ENCODE measurements around the gene MYO1D. TPM values are rescaled to one million over a fixed set of nuclear protein-coding genes. Genes with fewer than 3 reads are reported as not detected.

MYO1D gene
- total RNA-seq, 1 donor from 2014 or later: 18.0 TPM

- Mint-ChIP-seq H3K27me3 (ENCODE audit: low read depth, unreplicated experiment) (no peaks in the 10 kb centered on the region), H3K27ac (ENCODE audit: unreplicated experiment) (no peak overlapping the region), H3K4me3 (ENCODE audit: unreplicated experiment) (no peak overlapping the region), H3K36me3 (ENCODE audit: low read depth, unreplicated experiment) (peaks cover 2% of the 10 kb centered on the region), H3K4me1 (ENCODE audit: low read depth, unreplicated experiment) (peaks cover 5% of the 10 kb centered on the region), H3K9me3 (ENCODE audit: unreplicated experiment) (no peaks in the 10 kb centered on the region)
- no peaks in the 10 kb centered on the region for H3K36me3 ChIP-seq (ENCODE audit: insufficient read depth, low read length)
- H3K4me1 ChIP-seq (ENCODE audit: insufficient read depth, low read length): peaks cover 10% of the 10 kb centered on the region
- H3K27ac ChIP-seq (ENCODE audit: low read depth, low read length): no peak overlapping the region
- H2AFZ ChIP-seq (ENCODE audit: low read depth, low read length): peak overlapping the region; percentile 1
- DNase-seq (ENCODE audit: low read depth) (peak; percentile 52), FAIRE-seq (peak; percentile 76)
- no peak overlapping the region for H3K4me3 ChIP-seq (ENCODE audit: insufficient read depth, low read depth, low read length)
- TF ChIP-seq EZH2 (IDR thresholded peaks at IDR 0.05; ENCODE audit: insufficient read depth, low read length): no peak
- TF ChIP-seq CTCF (IDR thresholded peaks at IDR 0.05; ENCODE audit: insufficient read depth, low read depth, low read length): no peak
- H4K20me1 ChIP-seq (ENCODE audit: insufficient read depth, low read length): no peaks in the 10 kb centered on the region
- peak overlapping the region; percentile 71 for H3K4me2 ChIP-seq (ENCODE audit: low read length)
- H3K27me3 ChIP-seq (ENCODE audit: insufficient read depth, low read length): peaks cover 3% of the 10 kb centered on the region
- H3K79me2 ChIP-seq (ENCODE audit: insufficient read depth, low read length): no peaks in the 10 kb centered on the region
- no peaks in the 10 kb centered on the region for H3K9me3 ChIP-seq (ENCODE audit: insufficient read depth, low read depth, low read length)
- H3K9ac ChIP-seq (ENCODE audit: low read length): peak overlapping the region; percentile 2
Observed at GRCh38 chr17:32627239-32627996, 249.5 kb downstream of the MYO1D start.

DNA sequence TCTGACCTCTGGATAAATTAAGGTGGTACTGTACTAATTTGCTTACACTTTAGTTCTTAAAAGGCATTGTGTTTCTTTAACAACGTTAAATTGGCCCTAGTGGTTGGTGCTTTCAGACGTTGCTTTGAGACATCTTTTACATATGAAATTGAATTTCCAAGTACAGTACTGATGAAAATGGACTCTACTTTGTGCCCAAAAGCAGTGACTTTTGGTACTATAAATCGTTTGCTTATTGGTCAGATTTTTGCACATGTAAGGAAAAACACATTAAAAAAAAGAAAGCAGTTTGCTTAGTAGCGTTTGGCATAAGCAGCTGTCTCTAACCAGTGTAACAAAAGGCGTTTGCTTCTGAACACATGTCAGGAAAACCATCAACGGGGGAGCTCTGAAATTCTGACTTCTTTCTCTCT is 250.5 kb downstream of the MYO1D start:
- H3K27me3 ChIP-seq (ENCODE audit: insufficient read depth, low read length): peaks cover 3% of the 10 kb centered on the region
- Mint-ChIP-seq H3K4me1 (ENCODE audit: low read depth, unreplicated experiment) (peaks cover 5% of the 10 kb centered on the region), H3K27me3 (ENCODE audit: low read depth, unreplicated experiment) (no peaks in the 10 kb centered on the region), H3K36me3 (ENCODE audit: low read depth, unreplicated experiment) (peaks cover 2% of the 10 kb centered on the region), H3K9me3 (ENCODE audit: unreplicated experiment) (no peaks in the 10 kb centered on the region), H3K27ac (ENCODE audit: unreplicated experiment) (no peak overlapping the region), H3K4me3 (ENCODE audit: unreplicated experiment) (no peak overlapping the region)
- H3K4me1 ChIP-seq (ENCODE audit: insufficient read depth, low read length): peaks cover 10% of the 10 kb centered on the region
- H3K36me3 ChIP-seq (ENCODE audit: insufficient read depth, low read length): no peaks in the 10 kb centered on the region
- no peaks in the 10 kb centered on the region for H3K9me3 ChIP-seq (ENCODE audit: insufficient read depth, low read depth, low read length)
- H3K27ac ChIP-seq (ENCODE audit: low read depth, low read length): no peak overlapping the region
- TF ChIP-seq CTCF (IDR thresholded peaks at IDR 0.05; ENCODE audit: insufficient read depth, low read depth, low read length): no peak
- TF ChIP-seq EZH2 (IDR thresholded peaks at IDR 0.05; ENCODE audit: insufficient read depth, low read length): no peak
- FAIRE-seq (no peak), DNase-seq (ENCODE audit: low read depth) (no peak)
- no peak overlapping the region for H3K9ac ChIP-seq (ENCODE audit: low read length)
- H2AFZ ChIP-seq (ENCODE audit: low read depth, low read length): no peak overlapping the region
- H3K4me2 ChIP-seq (ENCODE audit: low read length): no peak overlapping the region
- H4K20me1 ChIP-seq (ENCODE audit: insufficient read depth, low read length): no peaks in the 10 kb centered on the region
- H3K4me3 ChIP-seq (ENCODE audit: insufficient read depth, low read depth, low read length): no peak overlapping the region
- no peaks in the 10 kb centered on the region for H3K79me2 ChIP-seq (ENCODE audit: insufficient read depth, low read length)

DNA sequence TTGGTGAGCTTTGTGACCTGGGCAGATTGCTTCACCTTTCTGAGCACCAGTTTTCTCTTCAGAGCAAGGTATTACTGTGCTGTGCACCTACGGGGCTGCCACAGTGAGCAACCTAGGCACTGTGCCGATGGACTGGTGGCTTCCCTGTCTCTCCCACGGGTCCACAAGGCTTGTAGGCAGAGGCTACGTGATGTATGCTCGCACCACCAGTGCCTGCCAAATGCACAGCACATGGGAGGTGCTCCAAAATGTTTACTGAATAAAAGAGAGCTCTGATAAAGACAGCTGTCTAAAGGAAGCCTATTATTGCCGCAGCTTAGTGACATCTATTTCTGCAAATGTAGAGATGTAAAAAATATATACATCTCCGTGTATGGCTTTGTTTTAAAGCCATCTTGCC is 251.0 kb downstream of the MYO1D start:
- TF ChIP-seq CTCF (IDR thresholded peaks at IDR 0.05; ENCODE audit: insufficient read depth, low read depth, low read length) (no peak), EZH2 (IDR thresholded peaks at IDR 0.05; ENCODE audit: insufficient read depth, low read length) (no peak)
- Histone ChIP-seq H2AFZ (ENCODE audit: low read depth, low read length) (no peak overlapping the region), H4K20me1 (ENCODE audit: insufficient read depth, low read length) (no peaks in the 10 kb centered on the region), H3K79me2 (ENCODE audit: insufficient read depth, low read length) (no peaks in the 10 kb centered on the region), H3K4me1 (ENCODE audit: insufficient read depth, low read length) (peaks cover 10% of the 10 kb centered on the region), H3K27me3 (ENCODE audit: insufficient read depth, low read length) (peaks cover 3% of the 10 kb centered on the region), H3K36me3 (ENCODE audit: insufficient read depth, low read length) (no peaks in the 10 kb centered on the region), H3K4me2 (ENCODE audit: low read length) (no peak overlapping the region), H3K4me3 (ENCODE audit: insufficient read depth, low read depth, low read length) (no peak overlapping the region), H3K9me3 (ENCODE audit: insufficient read depth, low read depth, low read length) (no peaks in the 10 kb centered on the region), H3K9ac (ENCODE audit: low read length) (no peak overlapping the region), H3K27ac (ENCODE audit: low read depth, low read length) (no peak overlapping the region)
- Mint-ChIP-seq H3K9me3 (ENCODE audit: unreplicated experiment) (no peaks in the 10 kb centered on the region), H3K27me3 (ENCODE audit: low read depth, unreplicated experiment) (no peaks in the 10 kb centered on the region), H3K36me3 (ENCODE audit: low read depth, unreplicated experiment) (peaks cover 2% of the 10 kb centered on the region), H3K27ac (ENCODE audit: unreplicated experiment) (no peak overlapping the region), H3K4me1 (ENCODE audit: low read depth, unreplicated experiment) (peaks cover 5% of the 10 kb centered on the region), H3K4me3 (ENCODE audit: unreplicated experiment) (no peak overlapping the region)
- FAIRE-seq: no peak
- DNase-seq (ENCODE audit: low read depth): no peak
